BJ (cell line): ENCODE measurements around the gene RERE. TPM values are rescaled to one million over a fixed set of nuclear protein-coding genes. Genes with fewer than 3 reads are reported as not detected.

ENCODE experiments used
- CTCF ChIA-PET: fragments of 350-600 bp; formaldehyde crosslinking; extraction: SDS; loops from one replicate; lab custom pipeline; 2021; ENCODE audit warnings: antibody characterized with exemption, inconsistent platforms; lab: Yijun Ruan, JAX
- POLR2A ChIA-PET: fragments of 300-600 bp; sonication (Branson Sonifier 250); formaldehyde crosslinking; extraction: SDS; loops from one replicate; lab custom pipeline; 2021; ENCODE audit warnings: antibody characterized with exemption; lab: Charles Lee
- DNase-seq: peaks from one replicate; pipeline ENCODE4 v3.0.0-alpha.2; 2011; ENCODE audit warnings: low read depth
- H3K27me3 ChIP-seq: 2 replicates; pipeline ENCODE4 v1.6.0; 2011; ENCODE audit warnings: low read length; ENCODE audit not compliant: control insufficient read depth, insufficient read depth
- H3K36me3 ChIP-seq: 2 replicates; pipeline ENCODE4 v1.5.1; 2011; ENCODE audit warnings: low read length; ENCODE audit not compliant: control insufficient read depth, insufficient read depth
- H3K4me3 ChIP-seq: 2 replicates; pipeline ENCODE4 v1.5.1; 2011; ENCODE audit warnings: low read depth, mild to moderate bottlenecking, control low read depth, low read length
- polyA plus RNA-seq: library from polyadenylated mRNA; depleted of rRNA; stranded (reverse); fragments of >200 nt; gene quantifications from 2 replicates; pipeline ENCODE4 v1.2.3, GENCODE V29; 2011
- TF ChIP-seq, protein P1 (sequence below): IDR thresholded peaks from 2 replicates; pipeline ENCODE4 v1.5.1; 2011; ENCODE audit warnings: low read depth, mild to moderate bottlenecking, control low read depth, inconsistent platforms, low read length, moderate library complexity; ENCODE audit not compliant: insufficient read depth

Gene RERE
- polyA plus RNA-seq, 1 experiment, result 3.8 TPM

DNA sequence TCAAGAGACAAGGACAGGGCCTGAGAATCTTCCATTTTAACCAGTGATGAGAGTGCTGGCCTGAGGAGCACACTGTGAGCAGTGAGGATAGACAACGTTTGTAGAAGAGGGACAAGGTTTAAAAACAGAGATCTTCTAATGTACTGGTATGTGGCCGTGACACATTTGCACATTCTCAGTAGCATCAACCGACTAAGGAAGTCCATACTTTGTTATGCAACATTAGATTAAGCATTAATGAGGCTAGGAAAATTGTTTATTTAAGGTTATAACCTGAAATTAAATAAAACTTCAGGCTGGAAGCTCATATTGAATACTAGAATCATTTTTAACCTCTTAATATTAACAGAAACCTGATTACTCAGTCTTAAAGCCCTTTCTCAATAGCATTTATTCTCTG lies 400.6 kb downstream of the RERE start:
- Histone ChIP-seq H3K4me3 (no peak overlapping the region), H3K27me3 (no peaks in the 10 kb centered on the region), H3K36me3 (peaks cover 5% of the 10 kb centered on the region)
- ChIA-PET POLR2A (interaction anchor here (0.6 kb wide), 1 partner anchor 250 kb away, joined by 26 read pairs; no protein-coding TSS in a partner anchor), CTCF (no interaction called here)
- DNase-seq, result no peak
- TF ChIP-seq, protein P1, sequence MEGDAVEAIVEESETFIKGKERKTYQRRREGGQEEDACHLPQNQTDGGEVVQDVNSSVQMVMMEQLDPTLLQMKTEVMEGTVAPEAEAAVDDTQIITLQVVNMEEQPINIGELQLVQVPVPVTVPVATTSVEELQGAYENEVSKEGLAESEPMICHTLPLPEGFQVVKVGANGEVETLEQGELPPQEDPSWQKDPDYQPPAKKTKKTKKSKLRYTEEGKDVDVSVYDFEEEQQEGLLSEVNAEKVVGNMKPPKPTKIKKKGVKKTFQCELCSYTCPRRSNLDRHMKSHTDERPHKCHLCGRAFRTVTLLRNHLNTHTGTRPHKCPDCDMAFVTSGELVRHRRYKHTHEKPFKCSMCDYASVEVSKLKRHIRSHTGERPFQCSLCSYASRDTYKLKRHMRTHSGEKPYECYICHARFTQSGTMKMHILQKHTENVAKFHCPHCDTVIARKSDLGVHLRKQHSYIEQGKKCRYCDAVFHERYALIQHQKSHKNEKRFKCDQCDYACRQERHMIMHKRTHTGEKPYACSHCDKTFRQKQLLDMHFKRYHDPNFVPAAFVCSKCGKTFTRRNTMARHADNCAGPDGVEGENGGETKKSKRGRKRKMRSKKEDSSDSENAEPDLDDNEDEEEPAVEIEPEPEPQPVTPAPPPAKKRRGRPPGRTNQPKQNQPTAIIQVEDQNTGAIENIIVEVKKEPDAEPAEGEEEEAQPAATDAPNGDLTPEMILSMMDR, result no peak

DNA sequence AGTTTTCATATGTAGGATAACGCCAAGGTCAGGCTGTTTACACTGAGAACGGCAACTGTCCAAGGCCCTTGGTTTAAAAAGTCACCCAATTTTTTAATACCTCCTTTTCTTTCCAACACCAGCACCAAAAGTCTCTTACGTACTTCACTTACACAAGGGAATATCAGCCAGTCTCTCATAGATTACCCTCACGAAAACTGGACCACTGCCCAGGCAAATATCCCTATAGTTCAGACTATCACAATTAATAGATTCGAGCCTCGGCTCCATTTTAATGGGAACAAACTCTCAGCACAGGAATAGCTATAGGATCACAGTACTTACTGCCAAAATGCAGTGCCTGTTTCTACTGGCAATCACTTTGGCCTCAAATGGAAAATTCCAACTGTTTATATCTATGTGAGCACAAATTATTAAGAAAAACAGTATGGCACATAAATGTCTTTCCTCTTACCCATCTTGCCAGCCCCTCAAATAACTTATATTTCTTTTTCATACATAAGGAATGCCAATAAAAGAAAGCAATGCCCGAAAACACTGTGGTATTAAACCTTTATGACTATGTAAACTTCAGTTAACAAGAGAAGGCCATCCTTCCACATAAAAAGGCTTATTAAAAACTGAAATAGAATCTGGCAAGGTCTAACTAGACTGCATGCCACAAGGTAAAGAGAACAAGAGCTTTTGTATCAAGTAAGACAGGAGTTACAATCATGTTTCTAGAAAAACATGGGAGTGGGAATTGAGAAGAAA lies 401.7 kb downstream of the RERE start:
- CTCF ChIA-PET, result interaction anchor here (0.6 kb wide), 1 partner anchor 239 kb away, joined by 3 read pairs; no protein-coding TSS in a partner anchor
- no peak for DNase-seq
- Histone ChIP-seq H3K36me3 (peaks cover 5% of the 10 kb centered on the region), H3K27me3 (no peaks in the 10 kb centered on the region), H3K4me3 (no peak overlapping the region)
- POLR2A ChIA-PET, result interaction anchor here (0.6 kb wide), 1 partner anchor 67 kb away, joined by 3 read pairs; no protein-coding TSS in a partner anchor
- TF ChIP-seq, protein P1, result no peak

DNA sequence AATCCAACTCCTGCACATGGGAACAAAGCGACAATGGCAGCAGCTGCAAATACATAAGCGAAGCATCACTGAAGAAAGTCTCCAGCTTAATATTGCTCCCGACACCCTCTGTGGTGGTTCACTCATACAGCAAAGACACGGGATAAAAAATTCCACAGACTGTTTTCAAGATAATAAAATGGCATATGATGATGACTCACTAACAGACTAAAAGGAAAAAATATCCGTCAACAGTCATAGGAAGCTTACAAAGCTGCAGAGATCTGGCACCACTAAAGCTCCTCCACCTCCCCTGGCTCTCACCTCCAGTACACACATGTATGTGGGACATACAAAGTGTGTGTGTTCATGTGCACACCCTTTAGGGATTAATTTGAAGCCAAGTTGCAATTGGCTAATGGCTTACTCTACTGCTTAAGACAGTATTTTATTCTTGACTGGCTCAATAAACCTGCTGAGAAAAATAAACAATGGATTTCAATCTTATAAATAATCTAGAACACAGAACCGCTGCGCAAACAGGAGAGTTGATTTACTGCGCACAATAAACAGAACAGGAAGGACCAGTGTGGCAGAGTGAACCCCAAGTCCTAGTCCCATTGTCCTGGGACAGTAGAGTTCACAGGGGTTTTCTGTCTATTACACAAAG lies 405.1 kb downstream of the RERE start:
- POLR2A ChIA-PET, result interaction anchor here (0.5 to 0.6 kb wide), 2 partner anchors 291 to 410 kb away, joined by 3 read pairs; no protein-coding TSS in a partner anchor
- peak; percentile 74 for DNase-seq
- TF ChIP-seq, protein P1, result no peak
- Histone ChIP-seq H3K36me3 (peaks cover 1% of the 10 kb centered on the region; the same call in 1 of the 2 replicates), H3K27me3 (no peaks in the 10 kb centered on the region), H3K4me3 (no peak overlapping the region)
- CTCF ChIA-PET, result interaction anchor here (0.5 to 3.9 kb wide), 5 partner anchors 10 to 1682 kb away, joined by 3 to 16 read pairs (median 4); no protein-coding TSS in a partner anchor

DNA sequence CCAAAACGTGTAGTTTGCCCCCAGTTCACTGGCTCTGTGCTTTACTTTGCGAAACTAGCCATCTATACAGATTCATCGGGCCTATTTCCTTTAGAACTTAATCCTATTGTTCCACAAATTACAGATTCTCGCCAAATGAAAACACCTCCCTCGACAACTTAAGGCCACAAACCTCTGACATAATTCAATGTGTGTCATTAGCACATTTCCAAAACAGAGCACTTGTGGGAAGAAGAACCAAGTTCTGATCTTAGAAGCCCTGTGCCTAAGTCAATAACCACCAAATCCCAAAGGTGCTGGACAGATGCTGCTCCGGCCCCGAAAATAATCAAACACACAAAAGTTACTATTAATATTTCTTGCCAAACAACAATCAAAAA lies 405.6 kb downstream of the RERE start:
- H3K36me3 ChIP-seq, result peaks cover 1% of the 10 kb centered on the region; the same call in 1 of the 2 replicates
- no peak overlapping the region for H3K4me3 ChIP-seq
- no peak for DNase-seq
- H3K27me3 ChIP-seq, result no peaks in the 10 kb centered on the region
- TF ChIP-seq, protein P1, result no peak
- CTCF ChIA-PET, result interaction anchor here (0.5 to 3.9 kb wide), 6 partner anchors 9 to 1682 kb away, joined by 3 to 16 read pairs (median 4); no protein-coding TSS in a partner anchor
- POLR2A ChIA-PET, result interaction anchor here (0.5 to 0.6 kb wide), 2 partner anchors 292 to 409 kb away, joined by 3 read pairs; no protein-coding TSS in a partner anchor

DNA sequence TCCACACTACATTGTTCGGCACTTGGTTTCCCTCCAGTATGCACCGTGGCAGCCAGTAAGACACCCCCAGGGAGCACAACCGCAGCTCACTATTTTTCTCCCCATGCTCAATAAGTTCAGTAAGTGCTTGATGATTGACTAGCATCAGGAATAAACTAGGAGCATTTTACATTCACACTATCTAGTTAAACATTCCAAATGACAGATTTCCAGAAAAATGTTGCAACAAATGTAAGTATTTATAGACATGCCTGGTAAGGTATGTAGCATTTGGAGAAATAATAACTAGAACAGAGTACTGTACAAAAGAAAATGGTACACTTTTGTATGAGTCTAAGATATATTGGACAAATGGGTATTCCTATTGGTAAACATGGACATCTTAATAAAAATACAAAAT lies 406.6 kb downstream of the RERE start:
- POLR2A ChIA-PET, result no interaction called here
- TF ChIP-seq, protein P1, result no peak
- H3K36me3 ChIP-seq, result peaks cover 1% of the 10 kb centered on the region; the same call in 1 of the 2 replicates
- CTCF ChIA-PET, result interaction anchor here (0.7 to 3.9 kb wide), 3 partner anchors 8 to 29 kb away, joined by 3 to 16 read pairs (median 4); no protein-coding TSS in a partner anchor
- no peak overlapping the region for H3K4me3 ChIP-seq
- no peak for DNase-seq
- H3K27me3 ChIP-seq, result no peaks in the 10 kb centered on the region
